OCI-LY1 (cell line): ENCODE data around the gene IFI35.

Experiments used
- H2AFZ ChIP-seq: fragments of 200-600 bp; sonication (generic), shearing (Covaris generic); 2 replicates; pipeline ENCODE4 v1.6.0; 2014; ENCODE audit warnings: antibody characterized with exemption, mild to moderate bottlenecking, low read length
- H3F3A ChIP-seq: fragments of 200-600 bp; sonication (generic), shearing (Covaris generic); 2 replicates; pipeline ENCODE4 v1.6.0; 2014; ENCODE audit warnings: mild to moderate bottlenecking, antibody characterized with exemption, low read length, moderate library complexity; ENCODE audit not compliant: insufficient read depth
- H3K27ac ChIP-seq: fragments of 200-600 bp; sonication (generic); 2 replicates; pipeline ENCODE4 v1.5.1; 2014; ENCODE audit warnings: low read length, mixed run types, mild to moderate bottlenecking, low read depth; ENCODE audit not compliant: poor library complexity, severe bottlenecking
- H3K27me3 ChIP-seq: fragments of 200-600 bp; sonication (generic); 2 replicates; pipeline ENCODE4 v1.6.0; 2014; ENCODE audit warnings: antibody characterized with exemption, mild to moderate bottlenecking, low read length, moderate library complexity; ENCODE audit not compliant: insufficient read depth
- H3K36me3 ChIP-seq: fragments of 200-600 bp; sonication (generic); 2 replicates; pipeline ENCODE4 v1.6.1; 2014; ENCODE audit warnings: mild to moderate bottlenecking, antibody characterized with exemption, low read length, moderate library complexity, mixed read lengths; ENCODE audit not compliant: insufficient read depth
- H3K4me1 ChIP-seq: fragments of 200-600 bp; sonication (generic); 2 replicates; pipeline ENCODE4 v1.5.1; 2014; ENCODE audit warnings: mild to moderate bottlenecking, low read length, moderate library complexity; ENCODE audit not compliant: insufficient read depth, severe bottlenecking
- H3K4me2 ChIP-seq: fragments of 200-600 bp; sonication (generic), shearing (Covaris generic); 2 replicates; pipeline ENCODE4 v1.6.1; 2014; ENCODE audit warnings: low read length
- H3K4me3 ChIP-seq: fragments of 200-600 bp; sonication (generic); 2 replicates; pipeline ENCODE4 v1.5.1; 2014; ENCODE audit warnings: low read length, low read depth, mild to moderate bottlenecking, mixed read lengths; ENCODE audit not compliant: poor library complexity, severe bottlenecking
- H3K79me2 ChIP-seq: fragments of 200-600 bp; shearing (Covaris generic); 2 replicates; pipeline ENCODE4 v1.6.1; 2016; ENCODE audit warnings: mixed run types, low read length, mixed read lengths; ENCODE audit not compliant: insufficient read depth
- H3K9ac ChIP-seq: fragments of 200-600 bp; sonication (generic), shearing (Covaris generic); 2 replicates; pipeline ENCODE4 v1.6.1; 2014; ENCODE audit warnings: mild to moderate bottlenecking, low read length, mixed read lengths
- H3K9me2 ChIP-seq: fragments of 200-600 bp; sonication (generic), shearing (Covaris generic); 2 replicates; pipeline ENCODE4 v1.6.1; 2014; ENCODE audit warnings: low read depth, mild to moderate bottlenecking, low read length, mixed read lengths
- H3K9me3 ChIP-seq: fragments of 200-600 bp; shearing (Covaris generic); 2 replicates; pipeline ENCODE4 v1.6.1; 2014; ENCODE audit warnings: low read length, mixed read lengths
- H4K20me1 ChIP-seq: fragments of 200-600 bp; sonication (generic), shearing (Covaris generic); 2 replicates; pipeline ENCODE4 v1.6.0; 2016; ENCODE audit warnings: mild to moderate bottlenecking, low read length; ENCODE audit not compliant: insufficient read depth
- CTCF ChIP-seq: fragments of 200-600 bp; sonication (generic), shearing (Covaris generic); IDR thresholded peaks from 2 replicates; pipeline ENCODE4 v1.5.1; 2017; ENCODE audit warnings: mild to moderate bottlenecking, antibody characterized with exemption, low read length, moderate library complexity, mixed read lengths
- EZH2 ChIP-seq: fragments of 200-600 bp; sonication (generic), shearing (Covaris generic); IDR thresholded peaks from 2 replicates; pipeline ENCODE4 v1.8.0; 2017; ENCODE audit warnings: borderline replicate concordance, mixed run types, mild to moderate bottlenecking, antibody characterized with exemption, low read length, moderate library complexity, mixed read lengths

Gene IFI35

GRCh38 chr17:43031666-43032065 is 25.1 kb downstream of the IFI35 start:
- Histone ChIP-seq H3K36me3 (no peaks in the 10 kb centered on the region), H3K9me2 (no peaks in the 10 kb centered on the region), H3K4me2 (no peak overlapping the region), H3K27me3 (no peaks in the 10 kb centered on the region), H3F3A (no peaks in the 10 kb centered on the region), H2AFZ (no peak overlapping the region), H3K4me3 (no peak overlapping the region), H3K27ac (no peak overlapping the region), H3K9me3 (no peaks in the 10 kb centered on the region), H3K4me1 (no peaks in the 10 kb centered on the region), H3K79me2 (no peaks in the 10 kb centered on the region), H3K9ac (no peak overlapping the region), H4K20me1 (no peaks in the 10 kb centered on the region)
- TF ChIP-seq CTCF (no peak), EZH2 (no peak)

- Histone ChIP-seq H3K4me3 (no peak overlapping the region), H3K9ac (no peak overlapping the region)
These were observed 27.6 kb downstream of the IFI35 start for GRCh38 chr17:43033948-43034881.

GRCh38 chr17:43034894-43035293 is 28.3 kb downstream of the IFI35 start:
- Histone ChIP-seq H2AFZ (no peak overlapping the region), H3K36me3 (no peaks in the 10 kb centered on the region), H3K9me3 (no peaks in the 10 kb centered on the region), H4K20me1 (no peaks in the 10 kb centered on the region), H3K79me2 (no peaks in the 10 kb centered on the region), H3K27me3 (no peaks in the 10 kb centered on the region), H3K9me2 (no peaks in the 10 kb centered on the region), H3K4me2 (no peak overlapping the region), H3K27ac (no peak overlapping the region), H3F3A (no peaks in the 10 kb centered on the region), H3K9ac (no peak overlapping the region), H3K4me1 (no peaks in the 10 kb centered on the region), H3K4me3 (no peak overlapping the region)
- no peak for TF ChIP-seq CTCF
- no peak for TF ChIP-seq EZH2

More at GRCh38 chr17:43033948-43034881, 27.6 kb downstream of the IFI35 start:
- Histone ChIP-seq H3K27me3 (no peaks in the 10 kb centered on the region), H2AFZ (no peak overlapping the region), H3K79me2 (no peaks in the 10 kb centered on the region), H3K27ac (no peak overlapping the region), H3K4me2 (no peak overlapping the region), H3K9me2 (no peaks in the 10 kb centered on the region), H3K4me1 (no peaks in the 10 kb centered on the region), H3F3A (no peaks in the 10 kb centered on the region), H4K20me1 (no peaks in the 10 kb centered on the region), H3K36me3 (no peaks in the 10 kb centered on the region), H3K9me3 (no peaks in the 10 kb centered on the region)
- no peak for TF ChIP-seq CTCF
- no peak for TF ChIP-seq EZH2
